ENCODE results near the gene STK10.
"Not testable (repeated sequence)": the region's sequence is repeated elsewhere in the genome, so short reads cannot be mapped to it uniquely, and the experiment has no call there.

Gene STK10

DNA sequence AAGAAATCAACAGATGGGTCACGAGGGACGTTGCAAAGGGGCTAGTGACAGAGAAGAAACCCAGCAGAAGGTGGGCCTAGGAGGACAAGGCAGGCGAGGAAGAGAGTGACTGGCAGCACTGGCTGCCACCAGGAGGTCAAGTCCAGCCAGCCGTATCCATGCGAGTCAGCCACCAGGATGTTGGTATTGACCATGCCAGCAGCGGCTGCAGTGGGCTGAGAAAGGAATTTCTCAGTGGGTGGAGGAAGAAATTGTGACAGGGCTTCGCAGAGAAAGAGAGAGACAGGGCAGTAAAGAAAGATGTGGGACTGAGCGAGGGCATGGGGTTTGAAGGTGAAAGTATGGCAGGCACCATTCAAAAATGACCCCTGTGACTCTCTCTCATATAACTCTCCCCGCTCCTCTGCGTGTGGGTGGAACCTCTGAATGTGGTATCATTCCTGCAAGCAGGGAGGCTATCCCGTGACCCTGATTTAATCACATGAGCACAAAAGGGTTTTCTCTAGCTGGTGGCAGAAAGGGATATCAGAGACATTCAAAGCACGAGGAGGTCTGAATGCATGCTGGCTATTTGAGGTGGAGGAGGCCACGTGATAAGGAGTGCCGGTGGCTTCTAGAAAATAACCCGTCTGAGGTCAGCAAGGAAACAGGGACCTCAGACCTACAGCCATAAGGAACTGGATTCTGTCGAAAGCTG, 136.2 kb downstream of the STK10 start:
- DNase-seq (ENCODE audit: low spot score), result no peak

GRCh38 chr5:172050080-172050479, 137.9 kb downstream of the STK10 start:
- DNase-seq (ENCODE audit: low spot score), result no peak

DNA sequence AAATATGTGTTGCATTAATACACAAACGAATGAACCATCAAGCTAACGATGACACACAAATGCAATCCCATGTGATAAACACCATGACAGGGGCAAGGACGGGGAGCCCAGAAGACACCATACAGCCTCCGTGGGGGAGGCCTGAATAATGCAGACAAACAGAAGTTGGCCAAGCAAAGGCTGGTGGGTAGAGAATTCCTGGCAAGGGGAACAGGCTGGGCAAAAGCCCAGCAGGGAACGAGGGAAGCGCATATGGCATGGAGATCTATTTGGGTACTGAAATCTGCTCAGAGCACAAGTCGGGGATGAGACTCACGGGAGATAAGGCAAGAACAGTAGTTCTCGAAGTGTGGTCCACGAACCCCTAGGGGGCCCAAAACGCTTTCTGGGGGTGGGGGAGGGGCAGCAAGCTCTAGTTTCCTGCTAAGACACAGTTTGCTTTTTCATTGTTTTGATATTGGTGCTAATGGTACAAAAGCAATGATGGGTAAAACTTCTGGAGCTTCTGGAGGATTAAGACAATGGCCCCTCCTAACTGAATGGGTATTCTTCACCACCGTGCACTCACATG, 138.7 kb downstream of the STK10 start:
- DNase-seq (ENCODE audit: low spot score), result no peak

- DNase-seq (ENCODE audit: low spot score), result no peak
These were observed 139.4 kb downstream of the STK10 start for GRCh38 chr5:172048539-172049101.

GRCh38 chr5:172048170-172048422, 139.9 kb downstream of the STK10 start:
- no peak for DNase-seq (ENCODE audit: low spot score)

DNA sequence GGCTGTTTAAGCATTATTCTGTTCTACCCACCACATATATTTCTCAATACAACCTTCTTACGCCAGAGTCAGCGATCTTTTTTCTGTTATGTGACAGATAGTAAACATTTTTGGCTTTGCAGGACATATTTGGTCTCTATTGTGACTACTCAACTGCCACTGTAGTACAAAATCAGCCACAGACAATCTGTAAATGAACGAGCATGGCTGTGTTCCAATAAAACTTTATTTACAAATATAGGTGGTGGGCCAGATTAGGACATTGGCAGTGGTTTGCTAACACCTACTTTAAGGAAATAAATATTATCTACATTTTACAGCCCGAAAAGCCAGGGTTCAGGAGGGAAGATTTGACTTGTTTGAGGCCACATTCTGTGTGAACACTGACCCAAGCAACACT, 141.4 kb downstream of the STK10 start:
- DNase-seq (ENCODE audit: low spot score), result no peak

DNA sequence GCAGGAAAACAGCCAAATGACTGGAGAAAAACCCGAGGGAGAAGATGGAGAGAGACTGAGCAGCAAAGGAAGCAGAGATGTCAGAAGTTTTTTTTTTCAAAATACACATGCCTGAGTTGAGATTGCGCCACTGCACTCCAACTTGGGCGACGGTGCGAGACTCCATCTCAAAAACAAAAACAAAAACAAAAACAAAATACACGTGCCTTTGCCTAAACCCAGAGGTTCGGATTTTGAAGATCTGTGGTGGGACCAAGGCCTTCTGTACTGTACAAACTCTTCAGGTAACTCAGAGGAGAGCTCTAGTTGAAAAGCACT, 142.8 kb downstream of the STK10 start:
- DNase-seq (ENCODE audit: low spot score), result no peak

- peak; percentile 17 for DNase-seq (ENCODE audit: low spot score)
These were observed 143.3 kb downstream of the STK10 start for GRCh38 chr5:172044631-172045314.

DNA sequence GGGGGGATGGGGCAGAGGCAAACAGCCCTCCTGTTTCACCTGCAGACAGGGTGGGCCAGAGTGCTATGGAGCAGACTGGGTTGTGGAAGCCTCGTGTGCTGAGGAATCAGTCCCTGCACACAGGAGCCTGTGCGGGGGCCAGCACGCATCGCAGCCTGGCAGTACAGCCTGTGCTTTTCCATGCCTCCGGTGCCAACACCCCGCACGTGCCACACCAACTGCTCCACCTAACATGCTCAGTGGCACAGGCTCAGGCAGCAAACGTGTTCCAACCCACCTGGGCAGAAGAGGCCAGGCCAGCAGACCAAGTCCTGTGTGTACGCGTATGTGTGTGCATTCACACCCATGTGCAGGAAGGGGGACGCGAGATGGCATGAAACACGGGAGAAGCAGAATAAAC, 144.2 kb downstream of the STK10 start:
- DNase-seq (ENCODE audit: low spot score), result no peak

- no peak for DNase-seq (ENCODE audit: low spot score)
These were observed 145.8 kb downstream of the STK10 start for GRCh38 chr5:172042183-172042582.

DNA sequence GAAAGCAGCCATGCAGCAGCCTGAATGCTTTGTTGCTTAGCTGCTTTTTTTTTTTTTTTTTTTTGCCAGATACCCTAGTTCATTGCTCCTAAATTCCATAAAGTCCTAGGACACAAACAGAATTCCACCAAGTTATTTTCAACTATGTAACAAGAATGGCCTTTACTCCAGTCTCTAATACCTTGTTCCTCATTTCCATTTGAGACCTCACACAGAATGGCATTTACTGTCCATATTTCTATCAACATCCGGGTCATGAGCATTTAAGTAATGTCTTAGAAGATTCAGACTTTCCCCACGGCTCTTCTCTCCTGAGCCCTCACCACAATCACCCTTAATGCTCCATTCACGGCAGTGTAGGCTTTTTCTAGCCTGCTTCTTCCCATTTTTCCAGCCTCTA, 149.9 kb downstream of the STK10 start:
- DNase-seq (ENCODE audit: low spot score), result no peak

- no peak for DNase-seq (ENCODE audit: low spot score)
These were observed 153.0 kb downstream of the STK10 start for GRCh38 chr5:172035049-172035448.

- DNase-seq (ENCODE audit: low spot score), result no peak
These were observed 156.0 kb downstream of the STK10 start for GRCh38 chr5:172031894-172032461.

DNA sequence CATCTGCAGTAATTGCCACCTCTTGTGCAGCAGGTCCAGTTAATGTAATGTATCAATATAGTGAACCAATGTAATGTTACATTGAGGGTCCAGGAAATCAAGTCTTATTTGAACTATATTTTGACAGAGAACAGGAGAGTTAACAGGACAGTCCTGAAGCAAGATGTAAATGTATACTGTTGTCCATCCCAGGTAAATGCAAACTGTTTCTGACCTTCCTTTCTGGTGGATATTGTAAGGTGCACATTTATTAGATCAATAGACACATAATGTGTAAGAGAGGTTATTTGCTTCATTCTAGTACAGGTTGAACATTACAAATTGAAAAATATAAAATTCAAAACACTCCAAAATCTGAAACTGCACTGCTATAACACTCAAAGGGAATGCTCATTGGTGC, 158.1 kb downstream of the STK10 start:
- no peak for DNase-seq (ENCODE audit: low spot score)

- no peak for DNase-seq (ENCODE audit: low spot score)
These were observed 159.9 kb downstream of the STK10 start for GRCh38 chr5:172028167-172028566.

DNA sequence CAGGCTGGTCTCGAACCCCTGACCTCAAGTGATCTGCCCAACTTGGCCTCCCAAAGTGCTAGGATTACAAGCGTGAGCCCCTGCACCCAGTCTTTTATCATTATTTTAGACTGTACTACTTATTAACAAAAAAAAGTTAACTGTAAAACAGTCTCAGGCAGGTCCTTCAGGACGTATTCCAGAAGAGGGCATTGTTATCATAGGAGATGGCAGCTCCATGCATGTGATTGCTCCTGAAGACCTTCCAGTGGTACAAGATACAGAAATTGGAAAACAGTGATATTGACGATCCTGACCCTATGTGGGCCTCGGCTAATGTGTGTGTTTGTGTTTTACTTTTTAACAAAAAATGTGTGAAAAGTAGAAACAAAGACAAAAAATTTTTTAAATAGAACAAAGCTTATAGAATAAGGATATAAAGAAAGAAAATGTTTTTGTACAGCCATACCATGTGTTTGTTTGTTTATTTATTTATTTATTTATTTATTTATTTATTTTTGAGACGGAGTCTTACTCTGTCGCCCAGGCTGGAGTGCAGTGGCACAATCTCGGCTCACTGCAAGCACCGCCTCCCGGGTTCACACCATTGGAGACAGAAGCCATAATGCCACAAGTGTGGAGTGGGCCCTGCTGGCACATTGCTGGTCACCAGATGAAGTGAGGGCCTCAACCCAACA, 167.8 kb downstream of the STK10 start:
- DNase-seq (ENCODE audit: low spot score), result not testable (repeated sequence)

DNA sequence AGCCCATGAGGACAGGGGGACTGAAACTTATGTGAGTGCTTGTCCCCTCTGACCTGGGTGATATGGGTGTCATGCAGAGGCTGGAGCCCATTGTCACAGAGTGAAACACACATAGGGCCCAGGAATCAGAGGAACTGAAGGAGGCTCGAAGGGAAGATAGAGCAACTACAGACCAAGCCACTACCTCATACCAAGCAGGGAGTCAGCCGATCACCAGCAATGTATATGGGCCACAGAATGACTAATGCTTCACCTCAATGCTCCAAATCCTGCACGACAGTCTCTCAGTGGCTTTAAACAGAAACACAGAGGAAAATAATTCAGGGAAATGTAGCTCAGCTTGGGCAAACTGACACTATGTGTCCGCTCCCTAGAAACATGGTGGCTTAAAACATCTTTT, 172.7 kb downstream of the STK10 start:
- DNase-seq (ENCODE audit: low spot score), result no peak

GRCh38 chr5:172010278-172010677, 177.7 kb downstream of the STK10 start:
- no peak for DNase-seq (ENCODE audit: low spot score)

DNA sequence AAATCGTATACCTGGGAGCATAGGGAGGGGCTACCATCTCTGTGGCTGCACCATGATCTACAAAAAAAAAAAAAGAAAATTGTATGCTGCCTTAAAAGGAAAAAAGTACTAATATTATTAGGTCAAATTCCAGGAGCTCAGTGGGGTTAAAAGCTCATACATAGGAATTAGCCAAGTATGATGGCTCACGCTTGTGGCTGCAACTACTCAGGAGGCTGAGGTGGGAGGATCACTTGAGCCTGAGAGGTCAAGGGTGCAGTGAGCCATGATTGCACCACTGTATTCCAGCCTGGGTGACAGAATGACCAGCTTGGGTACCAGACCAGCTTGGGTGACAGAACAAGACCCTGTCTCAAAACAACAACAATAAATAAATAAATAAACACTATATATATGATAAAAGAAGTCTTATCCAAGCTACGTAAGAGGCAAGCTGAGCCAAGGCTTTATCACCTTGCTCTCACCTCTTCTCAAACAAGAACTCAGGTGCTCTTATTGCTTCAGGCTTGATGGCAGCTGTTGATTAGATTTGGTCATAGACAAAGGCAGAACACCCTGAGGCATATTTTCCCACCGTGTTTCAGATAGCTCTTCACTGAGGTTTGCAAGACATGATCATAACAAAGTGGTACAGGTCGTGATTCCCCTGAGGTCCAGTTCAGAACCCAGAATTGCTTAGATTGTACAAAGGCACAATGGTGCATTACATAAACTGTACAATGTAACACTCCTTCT, 178.3 kb downstream of the STK10 start:
- no peak for DNase-seq (ENCODE audit: low spot score)

DNA sequence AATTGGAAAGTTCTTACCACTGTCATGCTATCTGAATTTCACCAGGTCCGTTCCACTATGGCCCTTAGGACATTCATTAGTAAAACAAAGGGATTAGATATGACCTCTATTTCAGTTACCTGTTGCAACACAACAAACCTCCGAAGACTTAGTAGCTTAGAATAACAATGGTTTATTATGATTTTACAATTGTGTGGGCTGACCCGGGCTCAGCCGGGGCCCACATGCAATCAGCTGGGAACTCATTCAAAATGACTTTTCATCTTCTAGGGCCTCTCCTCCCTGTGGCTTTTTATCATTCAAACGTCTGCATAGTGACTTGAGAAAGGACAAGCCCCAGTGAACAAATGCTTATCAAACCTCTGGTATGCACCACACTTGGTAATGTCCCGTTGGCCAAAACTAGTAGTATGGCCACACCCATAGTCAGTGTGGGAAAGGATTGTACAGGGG, 179.3 kb downstream of the STK10 start:
- DNase-seq (ENCODE audit: low spot score), result no peak

DNA sequence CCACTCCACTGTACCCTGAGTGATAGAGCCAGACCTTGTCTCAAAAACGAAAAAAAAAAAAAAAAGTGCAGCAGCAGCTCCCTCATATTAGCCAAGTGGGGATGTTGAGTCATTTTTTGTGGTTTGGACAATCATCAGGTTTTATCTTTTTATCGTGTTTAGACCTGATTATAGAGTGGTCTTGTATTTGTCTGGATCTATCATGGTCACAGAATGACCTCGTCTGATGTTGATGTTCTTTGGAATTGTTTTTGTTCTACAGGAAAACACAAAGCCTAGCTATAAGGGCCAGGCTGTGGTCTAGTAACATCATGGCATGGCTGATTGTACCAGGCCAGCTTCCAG, 179.9 kb downstream of the STK10 start:
- DNase-seq (ENCODE audit: low spot score), result no peak
